ENCODE measurements around the gene CBR1.

CBR1 gene

GRCh38 chr21:36120304-36120888 is 50.6 kb downstream of the CBR1 start:
- no peak for DNase-seq
